Trophoblast cell (in vitro differentiated cells and primary cell): ENCODE data around the gene IKZF2.

Source experiments
- DNase-seq, 2 donors: peaks; one replicate each; pipeline ENCODE4 v3.0.0-alpha.2; 2016
- H2AFZ ChIP-seq: 2 replicates; pipeline ENCODE4 v1.6.1; 2013; ENCODE audit warnings: low read length, moderate library complexity, mild to moderate bottlenecking; ENCODE audit not compliant: insufficient read depth, poor library complexity
- H2AK5ac ChIP-seq: 2 replicates; pipeline ENCODE4 v1.6.1; 2013; ENCODE audit warnings: mild to moderate bottlenecking, low read length
- H2BK120ac ChIP-seq: 2 replicates; pipeline ENCODE4 v1.6.1; 2013; ENCODE audit warnings: low read length, mild to moderate bottlenecking, moderate library complexity; ENCODE audit not compliant: insufficient read depth, poor library complexity
- H2BK12ac ChIP-seq: 2 replicates; pipeline ENCODE4 v1.6.1; 2013; ENCODE audit warnings: mild to moderate bottlenecking, low read length, moderate library complexity
- H2BK5ac ChIP-seq: 2 replicates; pipeline ENCODE4 v1.6.1; 2013; ENCODE audit warnings: low read length, low read depth, moderate library complexity, mild to moderate bottlenecking; ENCODE audit not compliant: poor library complexity
- H3K14ac ChIP-seq: 2 replicates; pipeline ENCODE4 v1.6.1; 2013; ENCODE audit warnings: mild to moderate bottlenecking, low read length
- H3K18ac ChIP-seq: 2 replicates; pipeline ENCODE4 v1.6.1; 2013; ENCODE audit warnings: mild to moderate bottlenecking, low read length
- H3K23ac ChIP-seq: 2 replicates; pipeline ENCODE4 v1.6.1; 2013; ENCODE audit warnings: low read length
- H3K27ac ChIP-seq: 2 replicates; pipeline ENCODE4 v1.5.1; 2013; ENCODE audit warnings: low read depth, mild to moderate bottlenecking, inconsistent platforms, low read length, moderate library complexity
- H3K27me3 ChIP-seq: 2 replicates; pipeline ENCODE4 v1.6.1; 2013; ENCODE audit warnings: inconsistent platforms, mild to moderate bottlenecking, low read length, moderate library complexity; ENCODE audit not compliant: insufficient read depth
- H3K36me3 ChIP-seq, 2 experiments: 1 replicate in 1 of 2; 2 replicates in 1 of 2; pipeline ENCODE4 v1.6.1; 2013; ENCODE audit warnings: low read length in 2 of 2, mild to moderate bottlenecking in 2 of 2, moderate library complexity in 1 of 2; ENCODE audit not compliant: insufficient read depth in 2 of 2, control insufficient read depth in 1 of 2
- H3K4ac ChIP-seq: 2 replicates; pipeline ENCODE4 v1.6.1; 2013; ENCODE audit warnings: low read depth, mild to moderate bottlenecking, low read length, moderate library complexity
- H3K4me1 ChIP-seq, 2 experiments: 1 replicate in 1 of 2; 2 replicates in 1 of 2; pipeline ENCODE4 v1.6.1; 2013; ENCODE audit warnings: low read length in 2 of 2, mild to moderate bottlenecking in 2 of 2, moderate library complexity in 1 of 2; ENCODE audit not compliant: insufficient read depth in 2 of 2, control insufficient read depth in 1 of 2
- H3K4me2 ChIP-seq: 2 replicates; pipeline ENCODE4 v1.6.1; 2013; ENCODE audit warnings: inconsistent platforms, mild to moderate bottlenecking, low read length, moderate library complexity
- H3K4me3 ChIP-seq: 2 replicates; pipeline ENCODE4 v1.5.1; 2013; ENCODE audit warnings: mild to moderate bottlenecking, low read depth, low read length, inconsistent platforms
- H3K79me1 ChIP-seq: one replicate; pipeline ENCODE4 v1.6.1; 2013; ENCODE audit warnings: low read length
- H3K79me2 ChIP-seq: 2 replicates; pipeline ENCODE4 v1.6.1; 2013; ENCODE audit warnings: low read length, mild to moderate bottlenecking; ENCODE audit not compliant: control insufficient read depth, insufficient read depth, poor library complexity
- H3K9ac ChIP-seq: 2 replicates; pipeline ENCODE4 v1.6.1; 2013; ENCODE audit warnings: mild to moderate bottlenecking, low read length
- H3K9me3 ChIP-seq: 2 replicates; pipeline ENCODE4 v1.6.1; 2013; ENCODE audit warnings: low read depth, mild to moderate bottlenecking, control low read depth, inconsistent platforms, low read length; ENCODE audit not compliant: insufficient read depth
- H4K12ac ChIP-seq: 2 replicates; pipeline ENCODE4 v1.6.1; 2013; ENCODE audit warnings: low read depth, mild to moderate bottlenecking, low read length, moderate library complexity
- H4K8ac ChIP-seq: 2 replicates; pipeline ENCODE4 v1.6.1; 2013; ENCODE audit warnings: low read depth, mild to moderate bottlenecking, low read length, moderate library complexity
- H4K91ac ChIP-seq: one replicate; pipeline ENCODE4 v1.6.1; 2013; ENCODE audit warnings: low read depth, mild to moderate bottlenecking, low read length, moderate library complexity
- WGBS: extraction: QIAGEN DNeasy Blood & Tissue Kit; methylation state at CpG from one replicate; pipeline ENCODE4 v1.1.7; 2013; ENCODE audit warnings: missing lambda C conversion rate; ENCODE audit not compliant: insufficient read length, insufficient coverage; ENCODE audit errors: extremely low coverage; 5-methylcytosine and 5-hydroxymethylcytosine counted together

Gene IKZF2

DNA sequence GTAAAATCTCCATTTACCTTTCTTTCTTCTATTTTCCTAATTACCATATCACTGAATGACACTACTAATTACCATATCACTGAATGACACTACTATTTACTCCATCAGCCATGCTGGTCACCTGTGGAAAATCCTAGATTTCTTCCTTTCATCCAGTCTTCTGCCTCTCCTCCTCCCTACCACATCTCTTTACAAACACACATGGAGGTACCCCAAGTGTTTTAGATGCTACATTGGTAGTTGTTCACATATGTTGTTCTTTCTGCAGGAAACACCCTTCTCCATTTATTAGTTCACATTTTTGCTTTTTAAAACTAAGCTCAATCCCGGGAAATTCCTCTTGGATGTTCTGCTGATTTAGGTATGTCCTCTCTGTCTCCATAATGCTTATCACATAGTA is 134.0 kb downstream of the IKZF2 start:
- H2AFZ ChIP-seq: no peak overlapping the region
- no peak overlapping the region for H2BK120ac ChIP-seq
- no peak overlapping the region for H4K91ac ChIP-seq
- no peak overlapping the region for H2BK12ac ChIP-seq
- no peaks in the 10 kb centered on the region for H3K79me1 ChIP-seq
- DNase-seq: no peak
- H3K18ac ChIP-seq: no peak overlapping the region
- no peaks in the 10 kb centered on the region for H3K36me3 ChIP-seq
- H3K4me3 ChIP-seq: no peak overlapping the region
- WGBS: no CpG with 5 or more reads among the region's 1 CpG
- H2AK5ac ChIP-seq: no peak overlapping the region
- no peak overlapping the region for H3K14ac ChIP-seq
- no peak overlapping the region for H3K4ac ChIP-seq
- no peaks in the 10 kb centered on the region for H3K9me3 ChIP-seq
- H2BK5ac ChIP-seq: no peak overlapping the region
- no peak overlapping the region for H3K9ac ChIP-seq
- no peak overlapping the region for H3K23ac ChIP-seq
- H3K4me2 ChIP-seq: no peak overlapping the region
- no peak overlapping the region for H3K27ac ChIP-seq
- H3K27me3 ChIP-seq: no peaks in the 10 kb centered on the region
- H4K8ac ChIP-seq: no peak overlapping the region
- no peak overlapping the region for H4K12ac ChIP-seq
- no peaks in the 10 kb centered on the region for H3K4me1 ChIP-seq
- H3K79me2 ChIP-seq: no peaks in the 10 kb centered on the region

DNA sequence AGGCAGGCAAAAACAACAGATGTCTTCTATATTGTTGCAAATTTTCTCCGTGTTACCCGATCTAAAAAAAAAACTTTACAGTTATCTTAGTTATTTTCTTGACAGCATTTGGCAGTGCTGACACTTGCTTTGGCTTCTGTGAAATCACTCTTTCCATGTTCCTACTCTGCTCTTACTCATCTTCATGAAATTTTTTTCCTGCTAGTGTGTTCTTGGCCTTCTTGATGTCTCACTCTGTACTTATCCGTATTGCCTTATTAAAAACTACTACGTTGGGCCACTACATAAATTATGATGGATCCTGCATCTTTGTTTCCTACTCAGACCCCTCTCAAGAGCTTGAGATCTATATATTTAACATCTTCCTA is 134.4 kb downstream of the IKZF2 start:
- H3K14ac ChIP-seq: no peak overlapping the region
- H2AFZ ChIP-seq: no peak overlapping the region
- no peaks in the 10 kb centered on the region for H3K36me3 ChIP-seq
- no peak overlapping the region for H3K23ac ChIP-seq
- no peaks in the 10 kb centered on the region for H3K4me1 ChIP-seq
- no peak overlapping the region for H3K9ac ChIP-seq
- no peak overlapping the region for H2BK12ac ChIP-seq
- WGBS: no CpG with 5 or more reads among the region's 4 CpGs
- no peak overlapping the region for H4K91ac ChIP-seq
- no peak overlapping the region for H4K12ac ChIP-seq
- H3K79me1 ChIP-seq: no peaks in the 10 kb centered on the region
- no peak overlapping the region for H3K4ac ChIP-seq
- no peak overlapping the region for H2BK120ac ChIP-seq
- H3K27me3 ChIP-seq: no peaks in the 10 kb centered on the region
- no peak overlapping the region for H3K4me2 ChIP-seq
- no peak overlapping the region for H3K4me3 ChIP-seq
- H3K79me2 ChIP-seq: no peaks in the 10 kb centered on the region
- no peak overlapping the region for H2AK5ac ChIP-seq
- H4K8ac ChIP-seq: no peak overlapping the region
- no peak overlapping the region for H3K27ac ChIP-seq
- no peak overlapping the region for H3K18ac ChIP-seq
- no peak overlapping the region for H2BK5ac ChIP-seq
- no peaks in the 10 kb centered on the region for H3K9me3 ChIP-seq
- no peak for DNase-seq

DNA sequence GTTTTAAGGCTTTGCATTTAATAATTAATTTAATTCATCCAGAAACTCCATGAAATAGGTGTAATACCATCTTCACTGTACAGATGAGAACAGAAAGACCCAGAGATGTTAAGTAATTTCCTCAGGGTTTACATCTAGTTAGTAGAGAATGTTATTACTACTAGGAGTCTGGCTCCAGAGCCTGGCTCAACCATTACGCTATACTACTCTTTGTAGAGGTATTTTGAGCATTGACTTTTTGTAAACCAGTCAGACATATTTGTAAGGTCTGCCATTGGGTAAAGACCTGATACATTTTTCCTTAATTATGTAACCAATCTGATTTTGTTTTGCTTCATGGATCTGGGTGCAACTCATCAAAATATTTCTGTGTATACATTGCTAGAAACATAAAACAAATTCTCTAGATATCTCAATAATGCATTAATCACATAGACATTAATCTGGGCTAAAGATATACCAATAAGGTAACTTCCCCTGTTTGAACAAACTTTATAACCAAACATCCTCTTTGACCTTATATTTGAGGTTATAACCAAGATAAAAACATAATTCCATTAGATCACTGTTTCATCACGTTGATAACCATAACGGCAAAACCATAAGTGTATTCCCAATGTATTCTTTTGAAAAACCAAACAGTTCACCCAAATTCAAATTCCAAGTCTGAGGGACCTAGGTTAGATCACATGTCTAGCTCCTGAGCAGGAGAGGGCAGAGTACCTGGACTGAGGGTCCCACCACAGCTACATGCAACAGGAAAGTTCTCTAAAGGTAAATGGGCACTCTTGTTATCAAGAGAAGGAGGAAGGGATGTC is 135.0 kb downstream of the IKZF2 start:
- no peak overlapping the region for H4K8ac ChIP-seq
- H2BK120ac ChIP-seq: no peak overlapping the region
- no peak overlapping the region for H4K12ac ChIP-seq
- DNase-seq: no peak
- H2BK12ac ChIP-seq: no peak overlapping the region
- H3K36me3 ChIP-seq: no peaks in the 10 kb centered on the region
- no peaks in the 10 kb centered on the region for H3K9me3 ChIP-seq
- no peak overlapping the region for H3K4me3 ChIP-seq
- no peak overlapping the region for H2BK5ac ChIP-seq
- H2AFZ ChIP-seq: no peak overlapping the region
- H3K4me1 ChIP-seq: no peaks in the 10 kb centered on the region
- H3K27me3 ChIP-seq: no peaks in the 10 kb centered on the region
- H3K79me1 ChIP-seq: no peaks in the 10 kb centered on the region
- H3K4me2 ChIP-seq: no peak overlapping the region
- WGBS: no CpG with 5 or more reads among the region's 3 CpGs
- no peak overlapping the region for H3K4ac ChIP-seq
- H3K23ac ChIP-seq: no peak overlapping the region
- no peaks in the 10 kb centered on the region for H3K79me2 ChIP-seq
- no peak overlapping the region for H3K14ac ChIP-seq
- no peak overlapping the region for H3K27ac ChIP-seq
- no peak overlapping the region for H3K18ac ChIP-seq
- H2AK5ac ChIP-seq: no peak overlapping the region
- no peak overlapping the region for H3K9ac ChIP-seq
- no peak overlapping the region for H4K91ac ChIP-seq

DNA sequence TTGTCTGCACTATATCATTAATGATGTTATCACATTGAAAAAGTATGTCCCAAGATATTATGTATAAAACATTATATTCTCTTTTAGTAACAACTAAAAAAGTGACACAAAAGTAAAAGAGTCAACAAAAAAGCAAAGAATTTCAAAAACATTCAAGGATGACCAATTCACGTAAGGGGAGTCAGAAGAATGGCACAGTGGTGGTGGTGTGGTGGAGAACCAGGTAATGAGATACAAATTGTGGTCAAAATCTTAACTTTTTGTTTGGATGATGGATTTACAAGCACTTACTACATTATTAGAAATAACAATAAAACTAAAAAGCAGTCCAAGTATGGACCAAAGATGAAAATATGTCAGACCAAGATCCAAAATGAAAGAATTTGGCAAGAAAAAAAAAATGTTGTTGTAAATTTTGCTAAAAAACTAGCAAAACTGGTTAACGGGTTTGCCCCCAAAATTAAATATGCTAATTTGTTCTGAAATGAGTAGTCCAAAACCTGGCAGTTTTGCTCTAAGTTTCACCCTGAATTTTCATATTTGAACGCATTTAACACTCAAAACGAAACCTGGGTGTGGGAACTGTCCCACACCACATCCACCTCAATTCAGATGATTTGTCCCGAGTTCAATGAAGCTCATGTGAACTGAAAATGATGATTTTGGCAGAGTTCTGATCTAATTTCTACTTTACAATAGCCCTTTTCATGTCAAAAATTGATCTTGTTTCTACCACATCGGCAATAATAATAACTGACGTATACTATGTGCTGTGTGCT is 135.8 kb downstream of the IKZF2 start:
- Histone ChIP-seq H2BK12ac (no peak overlapping the region), H3K18ac (no peak overlapping the region), H3K36me3 (no peaks in the 10 kb centered on the region), H3K4ac (no peak overlapping the region), H2BK120ac (no peak overlapping the region), H3K79me2 (no peaks in the 10 kb centered on the region), H3K4me2 (no peak overlapping the region), H2AK5ac (no peak overlapping the region), H3K27me3 (no peaks in the 10 kb centered on the region), H4K12ac (no peak overlapping the region), H2AFZ (no peak overlapping the region), H3K9me3 (peaks cover under 1% of the 10 kb centered on the region), H3K4me3 (no peak overlapping the region), H4K91ac (no peak overlapping the region), H3K23ac (no peak overlapping the region), H3K9ac (no peak overlapping the region), H3K4me1 (no peaks in the 10 kb centered on the region), H3K79me1 (no peaks in the 10 kb centered on the region), H2BK5ac (no peak overlapping the region), H4K8ac (no peak overlapping the region), H3K27ac (no peak overlapping the region), H3K14ac (no peak overlapping the region)
- DNase-seq: no peak
- WGBS: no CpG with 5 or more reads among the region's 7 CpGs
